Measurements from ENCODE around the gene SULT1E1. TPM values are rescaled to one million over a fixed set of nuclear protein-coding genes. Genes with fewer than 3 reads are reported as not detected.

SULT1E1 gene
- total and polyA plus RNA-seq, 9 donors = 0.12 to 0.65 (median 0.21) TPM; not detected in 3

DNA sequence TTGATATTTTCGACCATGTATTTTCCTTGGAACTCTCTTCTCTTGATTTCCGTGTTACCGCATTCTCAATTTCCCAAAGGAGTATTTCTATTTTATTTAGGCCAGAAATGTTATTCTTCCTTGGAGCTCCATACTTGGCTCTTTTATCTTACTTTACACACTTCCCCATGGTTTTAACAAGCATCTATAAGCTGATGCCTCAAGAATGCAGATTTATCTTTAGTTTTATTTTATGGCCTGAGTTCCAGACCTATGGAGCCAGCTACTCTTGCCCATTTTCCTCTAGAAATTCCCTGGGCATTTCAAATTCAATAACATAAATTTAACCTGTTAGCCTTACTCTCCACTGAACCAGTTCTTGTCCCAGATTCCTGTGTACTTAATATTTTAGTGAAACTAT lies 43.7 kb downstream of the SULT1E1 start:
- H3K27ac ChIP-seq = no peak overlapping the region
- 81 to 88% (median 84%) methylated on average over 3 of the region's 3 CpGs for WGBS, 3 donors
- no peaks in the 10 kb centered on the region for H3K9me3 ChIP-seq
- DNase-seq = no peak
- H3K4me3 ChIP-seq = no peak overlapping the region
- no peaks in the 10 kb centered on the region for H3K36me3 ChIP-seq
- intact Hi-C loops (cut with DNase I) = no loop called here
- no peaks in the 10 kb centered on the region for H3K4me1 ChIP-seq (ENCODE audit: insufficient read depth)
- no peaks in the 10 kb centered on the region for H3K27me3 ChIP-seq
- TF ChIP-seq EP300 (IDR thresholded peaks at IDR 0.05) = no peak
- TF ChIP-seq, protein P1, sequence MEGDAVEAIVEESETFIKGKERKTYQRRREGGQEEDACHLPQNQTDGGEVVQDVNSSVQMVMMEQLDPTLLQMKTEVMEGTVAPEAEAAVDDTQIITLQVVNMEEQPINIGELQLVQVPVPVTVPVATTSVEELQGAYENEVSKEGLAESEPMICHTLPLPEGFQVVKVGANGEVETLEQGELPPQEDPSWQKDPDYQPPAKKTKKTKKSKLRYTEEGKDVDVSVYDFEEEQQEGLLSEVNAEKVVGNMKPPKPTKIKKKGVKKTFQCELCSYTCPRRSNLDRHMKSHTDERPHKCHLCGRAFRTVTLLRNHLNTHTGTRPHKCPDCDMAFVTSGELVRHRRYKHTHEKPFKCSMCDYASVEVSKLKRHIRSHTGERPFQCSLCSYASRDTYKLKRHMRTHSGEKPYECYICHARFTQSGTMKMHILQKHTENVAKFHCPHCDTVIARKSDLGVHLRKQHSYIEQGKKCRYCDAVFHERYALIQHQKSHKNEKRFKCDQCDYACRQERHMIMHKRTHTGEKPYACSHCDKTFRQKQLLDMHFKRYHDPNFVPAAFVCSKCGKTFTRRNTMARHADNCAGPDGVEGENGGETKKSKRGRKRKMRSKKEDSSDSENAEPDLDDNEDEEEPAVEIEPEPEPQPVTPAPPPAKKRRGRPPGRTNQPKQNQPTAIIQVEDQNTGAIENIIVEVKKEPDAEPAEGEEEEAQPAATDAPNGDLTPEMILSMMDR (IDR thresholded peaks at IDR 0.05) = no peak

DNA sequence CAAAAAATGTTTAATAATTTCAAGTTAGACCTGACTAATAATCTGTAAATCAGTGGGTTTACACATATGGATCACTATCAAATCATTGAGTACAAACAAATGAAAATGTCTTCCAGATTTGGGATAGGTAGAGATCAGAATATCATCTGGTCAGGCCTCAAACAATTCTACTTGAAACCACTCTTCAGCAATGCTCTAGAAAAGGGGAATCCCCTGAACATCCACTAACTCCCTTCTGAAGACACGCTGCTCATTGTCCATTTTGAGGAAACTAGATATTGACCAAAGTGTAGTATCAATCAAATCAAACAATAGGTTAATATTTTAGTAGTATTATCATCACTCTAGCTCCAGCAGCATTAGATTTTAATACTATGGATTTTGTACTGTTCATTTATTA lies 46.3 kb downstream of the SULT1E1 start:
- TF ChIP-seq POLR2A (IDR thresholded peaks at IDR 0.05) (no peak), EP300 (IDR thresholded peaks at IDR 0.05) (no peak)
- TF ChIP-seq, protein P1 (IDR thresholded peaks at IDR 0.05) = no peak
- Histone ChIP-seq H3K9me3 (no peaks in the 10 kb centered on the region), H3K36me3 (no peaks in the 10 kb centered on the region), H3K4me1 (ENCODE audit: insufficient read depth) (no peaks in the 10 kb centered on the region), H3K4me3 (no peak overlapping the region), H3K27ac (no peak overlapping the region), H3K27me3 (no peaks in the 10 kb centered on the region)
- WGBS, 3 donors = 80 to 84% (median 80%) methylated on average over 1 of the region's 1 CpG
- intact Hi-C loops (cut with DNase I) = no loop called here
- DNase-seq = no peak

DNA sequence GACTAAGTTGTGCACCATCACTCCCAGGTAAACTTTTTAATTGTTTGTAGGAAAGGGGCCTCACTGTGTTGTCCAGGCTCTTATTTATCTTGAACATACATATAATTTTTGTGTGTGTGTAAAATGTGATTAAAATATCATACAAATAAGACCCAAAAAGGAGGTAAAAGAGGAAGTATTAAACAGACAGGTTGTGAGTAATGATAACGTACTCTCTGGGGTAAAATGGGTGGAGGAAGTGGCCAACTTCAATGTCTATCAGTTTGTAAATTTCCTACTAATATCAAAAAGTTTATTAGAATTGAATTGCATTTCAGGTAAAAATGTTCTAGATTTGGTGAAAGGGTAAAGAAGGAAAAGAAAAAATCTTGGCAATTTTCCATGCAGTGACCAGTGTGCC lies 48.8 kb downstream of the SULT1E1 start:
- no peak for DNase-seq
- no peaks in the 10 kb centered on the region for H3K27me3 ChIP-seq
- intact Hi-C loops (cut with DNase I) = no loop called here
- no peak overlapping the region for H3K27ac ChIP-seq
- no peaks in the 10 kb centered on the region for H3K4me1 ChIP-seq (ENCODE audit: insufficient read depth)
- 74 to 93% (median 81%) methylated on average over 1 of the region's 1 CpG for WGBS, 3 donors
- TF ChIP-seq, protein P1 (IDR thresholded peaks at IDR 0.05) = no peak
- no peak for TF ChIP-seq EP300 (IDR thresholded peaks at IDR 0.05)
- TF ChIP-seq POLR2A (IDR thresholded peaks at IDR 0.05) = no peak
- no peaks in the 10 kb centered on the region for H3K36me3 ChIP-seq
- no peak overlapping the region for H3K4me3 ChIP-seq
- no peaks in the 10 kb centered on the region for H3K9me3 ChIP-seq

DNA sequence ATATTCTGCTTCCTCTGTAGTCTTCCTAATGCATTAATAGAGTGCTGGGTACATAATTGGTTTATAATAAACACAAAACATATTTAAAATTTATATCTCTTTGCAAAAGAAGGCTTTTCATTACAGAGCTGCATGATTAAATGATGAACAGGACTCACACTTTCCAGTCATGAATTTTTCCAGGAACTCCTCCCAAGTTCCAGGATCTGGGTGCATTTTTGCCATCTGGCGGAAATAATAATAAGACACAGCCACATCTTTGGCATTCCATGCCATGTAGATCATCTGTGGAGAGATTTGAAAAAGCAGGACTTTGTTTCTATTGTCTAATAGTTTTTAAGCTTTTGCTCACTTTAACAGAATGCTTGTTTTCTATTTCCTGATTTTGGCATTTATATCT lies 59.3 kb downstream of the SULT1E1 start:
- TF ChIP-seq, protein P1 (IDR thresholded peaks at IDR 0.05) = no peak
- TF ChIP-seq EP300 (IDR thresholded peaks at IDR 0.05) = no peak
- TF ChIP-seq POLR2A (IDR thresholded peaks at IDR 0.05) = no peak
- H3K27ac ChIP-seq = no peak overlapping the region
- no peaks in the 10 kb centered on the region for H3K9me3 ChIP-seq
- H3K36me3 ChIP-seq = no peaks in the 10 kb centered on the region
- no peaks in the 10 kb centered on the region for H3K27me3 ChIP-seq
- intact Hi-C loops (cut with DNase I) = no loop called here
- H3K4me3 ChIP-seq = no peak overlapping the region
- no peak for DNase-seq
- WGBS, 3 donors = 78 to 95% (median 92%) methylated on average over 1 of the region's 1 CpG
- no peaks in the 10 kb centered on the region for H3K4me1 ChIP-seq (ENCODE audit: insufficient read depth)

DNA sequence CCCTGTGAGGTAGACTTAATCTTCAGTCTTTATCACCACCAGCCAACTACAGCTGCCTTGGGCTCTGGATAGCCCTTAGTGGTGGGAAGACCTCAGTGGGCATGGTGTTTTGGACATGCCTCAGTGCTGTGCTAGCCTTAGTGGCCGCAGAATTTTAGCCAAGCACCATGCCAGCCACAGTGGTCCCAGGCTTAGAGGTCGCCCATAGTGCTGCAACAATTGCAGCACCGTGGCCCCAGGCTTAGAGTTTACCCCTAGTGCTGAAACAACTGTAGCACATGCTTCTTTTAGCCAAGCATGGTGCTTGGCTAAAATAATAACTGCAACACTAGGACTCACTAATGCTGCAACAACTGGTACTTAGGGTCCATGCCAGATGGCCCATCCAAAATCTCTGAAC lies 60.6 kb downstream of the SULT1E1 start:
- Histone ChIP-seq H3K4me3 (no peak overlapping the region), H3K4me1 (ENCODE audit: insufficient read depth) (no peaks in the 10 kb centered on the region), H3K36me3 (no peaks in the 10 kb centered on the region), H3K27ac (no peak overlapping the region), H3K9me3 (no peaks in the 10 kb centered on the region), H3K27me3 (no peaks in the 10 kb centered on the region)
- TF ChIP-seq, protein P1 (IDR thresholded peaks at IDR 0.05) = no peak
- TF ChIP-seq EP300 (IDR thresholded peaks at IDR 0.05) = no peak
- no peak for TF ChIP-seq POLR2A (IDR thresholded peaks at IDR 0.05)
- intact Hi-C loops (cut with DNase I) = no loop called here
- no peak for DNase-seq
- 71 to 83% (median 79%) methylated on average over 3 of the region's 3 CpGs for WGBS, 3 donors

Data from ovary (tissue), 9 donors.